Measurements from ENCODE around the gene ESYT3. TPM values are rescaled to one million over a fixed set of nuclear protein-coding genes. Genes with fewer than 3 reads are reported as not detected.

The ESYT3 gene
- total RNA-seq, 2 experiments from 2014 or later = 0.22 TPM; not detected in 1

DNA sequence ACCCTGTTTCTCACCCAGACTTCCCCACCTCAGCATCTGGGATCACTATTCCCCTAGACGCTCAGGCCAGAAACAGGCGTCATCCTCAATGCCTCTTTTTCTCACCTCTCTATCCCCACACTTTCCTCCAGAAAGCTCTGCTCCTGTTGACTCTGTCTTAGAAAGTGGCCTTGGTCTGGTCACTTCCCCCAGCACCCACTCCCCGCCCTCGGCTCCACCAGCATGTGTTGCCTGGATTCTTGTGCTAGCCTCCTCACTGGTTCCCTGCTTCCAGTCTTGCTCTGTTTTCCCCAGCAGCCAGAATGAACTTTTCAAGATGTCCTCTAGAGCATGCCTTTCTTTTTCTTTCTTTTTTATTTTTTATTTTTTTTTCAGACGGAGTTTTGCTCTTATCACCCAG is 39.7 kb upstream of the ESYT3 start:
- H3K27ac ChIP-seq (ENCODE audit: low read depth in 1 of 2, low read length in 2 of 2) = no peak overlapping the region
- no peaks in the 10 kb centered on the region for H3K36me3 Mint-ChIP-seq (ENCODE audit: low read depth)
- no peaks in the 10 kb centered on the region for H3K4me1 Mint-ChIP-seq (ENCODE audit: low read depth)
- H3K27ac Mint-ChIP-seq = no peak overlapping the region
- no peak overlapping the region for H3K4me3 ChIP-seq (ENCODE audit: low read length)
- H3K27me3 Mint-ChIP-seq = peaks cover 4% of the 10 kb centered on the region
- H3K27me3 ChIP-seq (ENCODE audit: control insufficient read depth in 1 of 2, insufficient read depth in 2 of 2, low read length in 2 of 2) = no peaks in the 10 kb centered on the region
- no peaks in the 10 kb centered on the region for H3K9me3 Mint-ChIP-seq
- POLR2A ChIA-PET = no interaction called here
- H3K4me1 ChIP-seq (ENCODE audit: insufficient read depth, low read length) = no peaks in the 10 kb centered on the region
- intact Hi-C loops (cut with DNase I, micrococcal nuclease) = loop anchor here in 1 of 2 experiments (5.0 kb wide), 1 partner anchor 212 kb away; no protein-coding TSS in a partner anchor
- TF ChIP-seq, protein P1, sequence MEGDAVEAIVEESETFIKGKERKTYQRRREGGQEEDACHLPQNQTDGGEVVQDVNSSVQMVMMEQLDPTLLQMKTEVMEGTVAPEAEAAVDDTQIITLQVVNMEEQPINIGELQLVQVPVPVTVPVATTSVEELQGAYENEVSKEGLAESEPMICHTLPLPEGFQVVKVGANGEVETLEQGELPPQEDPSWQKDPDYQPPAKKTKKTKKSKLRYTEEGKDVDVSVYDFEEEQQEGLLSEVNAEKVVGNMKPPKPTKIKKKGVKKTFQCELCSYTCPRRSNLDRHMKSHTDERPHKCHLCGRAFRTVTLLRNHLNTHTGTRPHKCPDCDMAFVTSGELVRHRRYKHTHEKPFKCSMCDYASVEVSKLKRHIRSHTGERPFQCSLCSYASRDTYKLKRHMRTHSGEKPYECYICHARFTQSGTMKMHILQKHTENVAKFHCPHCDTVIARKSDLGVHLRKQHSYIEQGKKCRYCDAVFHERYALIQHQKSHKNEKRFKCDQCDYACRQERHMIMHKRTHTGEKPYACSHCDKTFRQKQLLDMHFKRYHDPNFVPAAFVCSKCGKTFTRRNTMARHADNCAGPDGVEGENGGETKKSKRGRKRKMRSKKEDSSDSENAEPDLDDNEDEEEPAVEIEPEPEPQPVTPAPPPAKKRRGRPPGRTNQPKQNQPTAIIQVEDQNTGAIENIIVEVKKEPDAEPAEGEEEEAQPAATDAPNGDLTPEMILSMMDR (IDR thresholded peaks at IDR 0.05) = no peak
- H3K36me3 ChIP-seq (ENCODE audit: insufficient read depth, low read length) = no peaks in the 10 kb centered on the region
- no peak overlapping the region for H3K4me3 Mint-ChIP-seq
- no peaks in the 10 kb centered on the region for H3K9me3 ChIP-seq (ENCODE audit: control insufficient read depth in 1 of 2, insufficient read depth in 1 of 2, low read length in 2 of 2)
- DNase-seq (no peak), ATAC-seq (ENCODE audit: poor library complexity) (no peak)
- CTCF ChIA-PET = no interaction called here

DNA sequence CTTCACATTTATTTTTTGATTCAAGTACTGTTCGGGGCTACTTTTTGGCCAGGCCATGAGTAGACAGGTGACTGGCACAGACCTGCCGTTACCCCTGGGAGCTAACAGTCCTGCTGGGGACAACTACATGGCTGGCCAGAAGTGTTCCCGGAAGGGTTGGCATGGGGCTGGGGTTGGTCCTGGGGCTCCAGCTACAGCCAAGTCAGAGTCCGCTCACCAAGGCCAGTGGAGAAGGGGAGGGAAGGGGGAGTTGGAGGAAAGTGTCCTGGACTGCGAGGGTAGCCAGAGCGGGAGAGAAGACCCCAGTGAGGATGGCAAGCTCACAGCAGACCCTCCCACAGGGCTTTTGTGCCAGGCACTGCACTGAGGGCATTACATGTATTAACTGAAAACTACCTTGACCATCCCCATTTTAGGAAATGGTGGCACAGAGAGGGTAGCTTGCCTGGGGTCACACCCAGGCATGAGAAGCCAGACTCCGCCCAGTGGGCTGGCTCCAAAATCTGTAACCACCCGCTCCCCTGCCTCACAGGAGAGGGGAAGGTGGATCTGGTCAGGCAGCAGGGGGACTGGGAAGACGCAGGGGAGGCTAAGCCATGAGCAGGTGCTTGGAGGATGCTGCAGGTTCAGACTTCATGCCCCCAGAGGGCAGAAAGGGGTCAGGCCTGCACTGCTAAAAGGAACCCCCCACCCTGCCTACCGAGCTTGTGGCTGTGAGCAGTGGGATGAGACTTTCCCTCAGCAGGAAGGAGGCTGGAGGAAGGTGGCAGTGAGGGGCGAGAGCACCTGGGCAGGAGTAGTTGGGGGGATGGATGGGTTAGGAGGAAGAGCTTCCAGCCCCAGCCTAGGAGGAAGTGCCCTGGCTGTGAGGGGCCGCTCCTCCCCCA is 38.3 kb upstream of the ESYT3 start:
- no peak overlapping the region for H3K27ac Mint-ChIP-seq
- ATAC-seq (ENCODE audit: poor library complexity) = no peak
- CTCF ChIA-PET = no interaction called here

DNA sequence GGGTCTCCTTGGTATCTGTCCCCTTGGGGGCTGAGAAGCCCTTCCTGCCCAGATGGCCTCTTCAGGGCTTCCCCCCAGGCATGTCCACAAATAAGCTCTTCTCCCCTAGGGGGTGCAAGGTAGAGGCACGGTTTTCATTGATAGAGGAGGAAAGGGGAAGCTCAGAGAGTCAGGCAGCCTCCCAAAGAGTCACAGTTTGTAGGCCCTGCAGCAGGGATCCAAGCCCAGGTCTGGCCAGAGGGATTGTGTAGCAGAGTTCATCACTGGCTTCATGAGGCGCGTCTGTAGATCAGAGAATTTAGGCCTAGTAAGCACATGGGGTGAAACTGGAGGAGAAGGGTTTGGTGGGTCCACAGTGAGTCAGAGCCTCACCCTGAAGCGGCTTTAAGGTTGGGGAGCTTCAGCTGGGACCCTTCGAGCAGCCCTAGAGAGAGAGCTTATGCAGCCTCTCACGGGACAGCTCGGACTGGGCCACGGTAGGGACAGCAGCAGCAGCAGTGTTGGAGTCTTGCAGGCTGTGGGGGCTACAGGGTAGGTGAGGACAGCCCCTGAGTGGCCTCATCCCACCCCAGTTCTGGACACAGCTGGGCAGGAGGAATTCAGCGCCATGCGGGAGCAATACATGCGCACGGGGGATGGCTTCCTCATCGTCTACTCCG is 37.5 kb upstream of the ESYT3 start:
- no peaks in the 10 kb centered on the region for H3K36me3 ChIP-seq (ENCODE audit: insufficient read depth, low read length)
- intact Hi-C loops (cut with DNase I, micrococcal nuclease) = loop anchor here in 1 of 2 experiments (5.0 kb wide), 1 partner anchor 215 kb away; no protein-coding TSS in a partner anchor
- H3K27me3 ChIP-seq (ENCODE audit: control insufficient read depth in 1 of 2, insufficient read depth in 2 of 2, low read length in 2 of 2) = no peaks in the 10 kb centered on the region
- no peak overlapping the region for H3K27ac ChIP-seq (ENCODE audit: low read depth in 1 of 2, low read length in 2 of 2)
- no peak overlapping the region for H3K4me3 ChIP-seq (ENCODE audit: low read length)
- Mint-ChIP-seq H3K36me3 (ENCODE audit: low read depth) (no peaks in the 10 kb centered on the region), H3K4me3 (no peak overlapping the region), H3K27ac (no peak overlapping the region), H3K27me3 (no peaks in the 10 kb centered on the region), H3K9me3 (no peaks in the 10 kb centered on the region), H3K4me1 (ENCODE audit: low read depth) (no peaks in the 10 kb centered on the region)
- no peak for ATAC-seq (ENCODE audit: poor library complexity)
- H3K4me1 ChIP-seq (ENCODE audit: insufficient read depth, low read length) = no peaks in the 10 kb centered on the region
- no peaks in the 10 kb centered on the region for H3K9me3 ChIP-seq (ENCODE audit: control insufficient read depth in 1 of 2, insufficient read depth in 1 of 2, low read length in 2 of 2)
- no peak for DNase-seq
- POLR2A ChIA-PET = no interaction called here
- CTCF ChIA-PET = no interaction called here
- TF ChIP-seq, protein P1 (IDR thresholded peaks at IDR 0.05) = no peak

More for the DNA sequence above, 38.3 kb upstream of the ESYT3 start:
- H3K4me1 ChIP-seq (ENCODE audit: insufficient read depth, low read length) = no peaks in the 10 kb centered on the region
- intact Hi-C loops (cut with DNase I, micrococcal nuclease) = loop anchor here in 1 of 2 experiments (5.0 kb wide), 1 partner anchor 214 kb away; no protein-coding TSS in a partner anchor
- Mint-ChIP-seq H3K36me3 (ENCODE audit: low read depth) (no peaks in the 10 kb centered on the region), H3K4me3 (no peak overlapping the region), H3K4me1 (ENCODE audit: low read depth) (no peaks in the 10 kb centered on the region), H3K9me3 (no peaks in the 10 kb centered on the region), H3K27me3 (no peaks in the 10 kb centered on the region)
- H3K4me3 ChIP-seq (ENCODE audit: low read length) = no peak overlapping the region
- DNase-seq = no peak
- POLR2A ChIA-PET = no interaction called here
- no peaks in the 10 kb centered on the region for H3K36me3 ChIP-seq (ENCODE audit: insufficient read depth, low read length)
- H3K27ac ChIP-seq (ENCODE audit: low read depth in 1 of 2, low read length in 2 of 2) = no peak overlapping the region
- TF ChIP-seq, protein P1 (IDR thresholded peaks at IDR 0.05) = no peak
- H3K9me3 ChIP-seq (ENCODE audit: control insufficient read depth in 1 of 2, insufficient read depth in 1 of 2, low read length in 2 of 2) = no peaks in the 10 kb centered on the region
- H3K27me3 ChIP-seq (ENCODE audit: control insufficient read depth in 1 of 2, insufficient read depth in 2 of 2, low read length in 2 of 2) = no peaks in the 10 kb centered on the region

All from CD4-positive, alpha-beta T cell (primary cell).